Small intestine (tissue), 7 donors: ENCODE results near the gene HS6ST1. TPM values are rescaled to one million over a fixed set of nuclear protein-coding genes. Genes with fewer than 3 reads are reported as not detected.

Source experiments
- DNase-seq, 2 donors: peaks; one replicate each; pipeline versions ENCODE4 v3.0.0 to v3.0.0-alpha.2; 2013
- FAIRE-seq: peaks from 2 replicates; lab custom pipeline; 2012; peaks lifted over from hg19 to GRCh38; lab: Jason Lieb, UNC
- H3K27ac ChIP-seq, 3 donors: one replicate each; pipeline ENCODE4 v1.5.1; 2013; ENCODE audit warnings: low read length in 2 of 3, mild to moderate bottlenecking in 2 of 3, control low read depth in 1 of 3, inconsistent platforms in 1 of 3, low read depth in 1 of 3, moderate library complexity in 1 of 3
- H3K27me3 ChIP-seq, 3 donors: one replicate each; pipeline ENCODE4 v1.6.1; 2013; ENCODE audit warnings: low read length in 3 of 3, inconsistent platforms in 1 of 3; ENCODE audit not compliant: control insufficient read depth in 3 of 3, insufficient read depth in 3 of 3
- H3K36me3 ChIP-seq, 3 donors: one replicate each; pipeline ENCODE4 v1.6.1; 2013; ENCODE audit warnings: low read length in 3 of 3, inconsistent platforms in 1 of 3, low read depth in 1 of 3, mild to moderate bottlenecking in 1 of 3, moderate library complexity in 1 of 3; ENCODE audit not compliant: control insufficient read depth in 3 of 3, insufficient read depth in 2 of 3
- H3K4me1 ChIP-seq, 3 donors: one replicate each; pipeline ENCODE4 v1.6.1; 2013; ENCODE audit warnings: low read length in 2 of 3, inconsistent platforms in 1 of 3, low read depth in 1 of 3, mild to moderate bottlenecking in 1 of 3, moderate library complexity in 1 of 3; ENCODE audit not compliant: control insufficient read depth in 3 of 3, insufficient read depth in 2 of 3
- H3K4me3 ChIP-seq, 3 donors: one replicate each; pipeline ENCODE4 v1.5.1; 2013; ENCODE audit warnings: low read length in 3 of 3, control low read depth in 1 of 3, inconsistent platforms in 1 of 3, low read depth in 1 of 3, mild to moderate bottlenecking in 1 of 3, moderate library complexity in 1 of 3
- H3K9me3 ChIP-seq, 2 donors: one replicate each; pipeline ENCODE4 v1.6.1; 2013; ENCODE audit warnings: low read depth in 1 of 2, low read length in 1 of 2; ENCODE audit not compliant: control insufficient read depth in 2 of 2, insufficient read depth in 1 of 2
- WGBS, 3 donors: extraction: QIAGEN DNeasy Blood & Tissue Kit; methylation state at CpG; one replicate each; pipeline ENCODE4 v1.1.7; 2013; 5-methylcytosine and 5-hydroxymethylcytosine counted together
- polyA plus RNA-seq, 4 donors: library from polyadenylated mRNA; stranded (reverse) in 3 of 4; unstranded in 1 of 4; fragments of 200-250 nt in 3 of 4; fragments of 120-200 nt in 1 of 4; gene quantifications; one replicate each; pipeline versions ENCODE4 v1.2.1 to v1.2.3, GENCODE V29; 2013
- donor health status: healthy with polysubstance abuse.
- donor health status: control.
- donor health status: control.
- donor health status: Bipolar disorder and iron deficiency.
- donor health status: healthy.

HS6ST1 gene
- polyA plus RNA-seq, 4 donors: 4.0 to 20.7 (median 12.5) TPM

DNA sequence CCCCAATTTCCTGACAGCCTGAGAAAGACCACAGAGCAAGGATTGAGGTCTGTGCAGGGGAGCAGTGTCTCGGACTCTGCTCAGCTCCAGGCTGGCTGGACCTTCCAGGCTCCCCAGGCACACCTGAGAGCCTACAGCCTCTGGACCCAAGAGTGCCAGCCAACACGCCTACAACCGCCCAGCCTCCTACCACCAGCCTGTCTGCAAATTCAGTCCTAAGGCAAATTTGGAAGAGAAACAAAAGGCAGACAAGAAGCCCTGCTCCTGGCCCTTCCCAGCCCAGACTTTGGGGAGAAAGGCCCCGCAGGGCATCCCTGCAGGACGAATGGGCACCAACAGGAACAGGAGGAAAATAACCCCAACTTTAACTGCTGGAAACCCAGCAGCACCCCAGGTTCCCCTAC lies 1.9 kb downstream of the HS6ST1 start:
- Histone ChIP-seq H3K9me3 (no peaks in the 10 kb centered on the region), H3K27ac (peak overlapping the region in 2 of 3 donors; percentile 12 to 52), H3K4me1 (peaks cover 2 to 17% (median 3%) of the 10 kb centered on the region in 3 donors), H3K4me3 (peak overlapping the region in 2 of 3 donors; percentile 71 to 82), H3K36me3 (peaks cover 0 to 42% (median 0%) of the 10 kb centered on the region in 3 donors), H3K27me3 (peaks cover 0 to 5% (median 0%) of the 10 kb centered on the region in 3 donors)
- FAIRE-seq: no peak
- WGBS, 3 donors: 26 to 31% (median 30%) methylated on average over 5 of the region's 5 CpGs
- DNase-seq: no peak

- DNase-seq (peak in 1 of 2 donors; percentile 27), FAIRE-seq (no peak)
- Histone ChIP-seq H3K27ac (peak overlapping the region in 2 of 3 donors; percentile 12 to 52), H3K4me1 (peaks cover 2 to 13% (median 3%) of the 10 kb centered on the region in 3 donors), H3K36me3 (peaks cover 0 to 47% (median 0%) of the 10 kb centered on the region in 3 donors), H3K27me3 (peaks cover 0 to 5% (median 0%) of the 10 kb centered on the region in 3 donors), H3K4me3 (peak overlapping the region in 2 of 3 donors; percentile 71 to 82), H3K9me3 (no peaks in the 10 kb centered on the region)
- WGBS, 3 donors: 66 to 83% (median 76%) methylated on average over 20 of the region's 20 CpGs
Observed at GRCh38 chr2:128315829-128316776, 2.6 kb downstream of the HS6ST1 start.

- Histone ChIP-seq H3K9me3 (no peaks in the 10 kb centered on the region), H3K36me3 (peaks cover 0 to 52% (median 0%) of the 10 kb centered on the region in 3 donors), H3K4me1 (peaks cover 2 to 14% (median 3%) of the 10 kb centered on the region in 3 donors), H3K27ac (peak overlapping the region in 1 of 3 donors; percentile 24), H3K27me3 (peaks cover 0 to 2% (median 0%) of the 10 kb centered on the region in 3 donors), H3K4me3 (peak overlapping the region in 1 of 3 donors; percentile 71)
- no peak for DNase-seq
- no peak for FAIRE-seq
- 73 to 82% (median 81%) methylated on average over 12 of the region's 12 CpGs for WGBS, 3 donors
Observed at GRCh38 chr2:128315122-128315828, 3.4 kb downstream of the HS6ST1 start.

GRCh38 chr2:128314348-128315121 lies 4.1 kb downstream of the HS6ST1 start:
- peak overlapping the region in 1 of 3 donors; percentile 24 for H3K27ac ChIP-seq
- H3K4me3 ChIP-seq: no peak overlapping the region
- peaks cover 0 to 58% (median 0%) of the 10 kb centered on the region in 3 donors for H3K36me3 ChIP-seq
- H3K9me3 ChIP-seq: no peaks in the 10 kb centered on the region
- DNase-seq (no peak), FAIRE-seq (no peak)
- 82 to 87% (median 84%) methylated on average over 15 to 20 of the region's 20 CpGs for WGBS, 3 donors
- H3K27me3 ChIP-seq: peaks cover 0 to 2% (median 0%) of the 10 kb centered on the region in 3 donors
- peaks cover 2 to 21% (median 3%) of the 10 kb centered on the region in 3 donors for H3K4me1 ChIP-seq

GRCh38 chr2:128313931-128314347 lies 4.7 kb downstream of the HS6ST1 start:
- no peak for DNase-seq
- Histone ChIP-seq H3K27me3 (no peaks in the 10 kb centered on the region), H3K36me3 (peaks cover 0 to 58% (median 0%) of the 10 kb centered on the region in 3 donors), H3K27ac (no peak overlapping the region), H3K4me1 (peaks cover 0 to 23% (median 3%) of the 10 kb centered on the region in 3 donors), H3K9me3 (no peaks in the 10 kb centered on the region), H3K4me3 (no peak overlapping the region)
- 83 to 91% (median 90%) methylated on average over 4 of the region's 4 CpGs for WGBS, 3 donors
- no peak for FAIRE-seq

DNA sequence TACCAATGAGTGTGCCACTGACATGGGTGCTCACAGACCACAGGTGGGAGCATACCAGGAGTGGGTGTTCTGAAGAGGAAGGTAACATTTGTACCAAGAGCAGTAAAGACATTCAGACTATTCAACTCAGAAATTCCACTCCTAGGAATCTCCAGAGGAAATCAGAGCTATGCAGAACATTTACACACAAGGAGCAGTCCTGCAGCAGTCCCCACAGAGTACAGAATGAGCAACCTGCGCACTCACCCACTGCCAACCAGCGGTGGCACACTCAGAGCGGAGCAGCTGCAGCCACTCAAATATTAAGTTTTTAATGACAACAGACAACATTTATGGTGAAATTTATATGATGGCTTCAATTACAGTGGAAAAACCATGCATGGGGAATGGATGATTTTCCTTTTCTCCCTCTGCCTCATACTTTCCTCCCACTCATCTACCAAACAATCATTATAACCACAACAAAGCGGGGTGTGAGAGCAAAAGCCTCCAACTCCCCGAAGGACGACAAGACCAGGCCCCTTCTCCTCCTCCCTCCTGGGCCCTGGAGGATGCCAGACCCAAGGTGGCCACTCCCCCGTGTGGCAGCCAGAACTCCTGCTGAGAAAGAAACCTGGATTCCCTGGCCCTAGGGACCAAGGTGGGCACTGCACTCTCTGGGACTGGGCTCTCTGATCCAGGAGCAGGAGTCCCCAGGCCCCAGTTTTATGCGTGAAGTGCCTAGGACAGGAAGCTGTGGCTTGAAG lies 5.4 kb downstream of the HS6ST1 start:
- FAIRE-seq (no peak), DNase-seq (no peak)
- H3K4me1 ChIP-seq: peaks cover 0 to 26% (median 3%) of the 10 kb centered on the region in 3 donors

GRCh38 chr2:128312411-128312810 lies 6.3 kb downstream of the HS6ST1 start:
- H3K27ac ChIP-seq: no peak overlapping the region
- DNase-seq (no peak), FAIRE-seq (no peak)
- H3K36me3 ChIP-seq: peaks cover 0 to 65% (median 0%) of the 10 kb centered on the region in 3 donors
- H3K9me3 ChIP-seq: no peaks in the 10 kb centered on the region
- no peak overlapping the region for H3K4me3 ChIP-seq
- WGBS, 3 donors: 94 to 99% (median 94%) methylated on average over 6 of the region's 6 CpGs
- H3K4me1 ChIP-seq: peaks cover 0 to 30% (median 3%) of the 10 kb centered on the region in 3 donors
- no peaks in the 10 kb centered on the region for H3K27me3 ChIP-seq

More for the DNA sequence above, 5.4 kb downstream of the HS6ST1 start:
- H3K27me3 ChIP-seq: no peaks in the 10 kb centered on the region
- peak overlapping the region in 1 of 3 donors; percentile 31 for H3K27ac ChIP-seq
- 56 to 68% (median 59%) methylated on average over 8 of the region's 8 CpGs for WGBS, 3 donors
- H3K9me3 ChIP-seq: no peaks in the 10 kb centered on the region
- H3K36me3 ChIP-seq: peaks cover 0 to 61% (median 0%) of the 10 kb centered on the region in 3 donors
- no peak overlapping the region for H3K4me3 ChIP-seq
